OCI-LY3 (cell line): ENCODE data around the gene UGT1A1.

Experiments
- CTCF ChIP-seq: fragments of 200-600, 300-600 bp; sonication (generic); IDR thresholded peaks from 2 replicates; pipeline ENCODE4 v1.5.1; 2014; ENCODE audit warnings: antibody characterized with exemption, low read length, low read depth
- EZH2phosphoT487 ChIP-seq: fragments of 200-600 bp; shearing (Covaris generic); IDR thresholded peaks from 2 replicates; pipeline ENCODE4 v1.6.1; 2018; ENCODE audit warnings: antibody characterized with exemption, mixed run types, low read depth

DNA sequence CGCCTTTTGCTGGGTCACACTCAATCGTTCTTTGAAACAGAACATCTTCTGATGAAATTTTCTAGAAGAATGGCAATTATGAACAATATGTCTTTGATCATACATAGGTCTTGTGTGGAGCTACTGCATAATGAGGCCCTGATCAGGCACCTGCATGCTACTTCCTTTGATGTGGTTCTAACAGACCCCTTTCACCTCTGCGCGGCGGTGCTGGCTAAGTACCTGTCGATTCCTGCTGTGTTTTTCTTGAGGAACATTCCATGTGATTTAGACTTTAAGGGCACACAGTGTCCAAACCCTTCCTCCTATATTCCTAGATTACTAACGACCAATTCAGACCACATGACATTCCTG is 46.8 kb upstream of the UGT1A1 start:
- TF ChIP-seq CTCF: no peak
- TF ChIP-seq EZH2phosphoT487: no peak
